SH-SY5Y (cell line): ENCODE data around the gene EAF1.

Experiments
- GATA2 ChIP-seq: IDR thresholded peaks from 2 replicates; pipeline ENCODE4 v1.6.1; 2011; ENCODE audit warnings: mild to moderate bottlenecking, low read depth, low read length
- GATA3 ChIP-seq: IDR thresholded peaks from 2 replicates; pipeline ENCODE4 v1.6.1; 2011; ENCODE audit warnings: low read depth, mild to moderate bottlenecking, low read length, moderate library complexity

GRCh38 chr3:15443826-15444524, 16.6 kb downstream of the EAF1 start:
- TF ChIP-seq GATA2: no peak
- TF ChIP-seq GATA3: no peak
